Anterior cingulate cortex (tissue), 58 donors: ENCODE measurements around the gene ANXA10.
"Not testable (repeated sequence)": the region's sequence is repeated elsewhere in the genome, so short reads cannot be mapped to it uniquely, and the experiment has no call there.

ENCODE experiments used
- DNase-seq, 58 donors: peaks; one replicate each; lab custom pipeline; 2025; lab: John Stamatoyannopoulos, UW

The ANXA10 gene

GRCh38 chr4:168113059-168113458, 20.7 kb downstream of the ANXA10 start:
- not testable (repeated sequence) for DNase-seq

DNA sequence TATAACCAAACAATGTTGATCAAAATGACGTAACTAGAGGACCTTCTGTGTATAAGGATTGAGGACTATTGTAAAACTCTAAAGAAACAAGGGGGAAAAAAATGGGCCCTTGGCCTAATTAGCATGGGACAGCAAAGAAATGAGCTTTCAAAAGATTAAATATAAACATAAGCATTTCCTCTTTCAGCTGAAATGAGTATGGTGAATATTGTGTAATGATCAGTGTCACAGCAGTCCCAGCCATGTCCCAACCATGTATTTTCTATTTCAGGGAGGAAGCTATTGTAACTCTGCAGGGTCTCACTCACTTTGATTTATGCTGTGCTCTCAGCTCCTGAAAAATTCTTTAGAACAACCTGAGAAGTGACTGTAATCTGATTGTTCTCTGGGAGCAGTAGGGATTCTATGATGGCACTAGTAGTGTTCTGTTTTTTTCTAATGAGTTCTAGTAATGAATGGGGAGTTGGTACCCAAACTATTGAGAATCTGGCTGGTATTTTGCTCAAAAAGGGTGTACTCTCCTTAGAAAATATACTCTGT, 25.8 kb downstream of the ANXA10 start:
- DNase-seq, result no peak

DNA sequence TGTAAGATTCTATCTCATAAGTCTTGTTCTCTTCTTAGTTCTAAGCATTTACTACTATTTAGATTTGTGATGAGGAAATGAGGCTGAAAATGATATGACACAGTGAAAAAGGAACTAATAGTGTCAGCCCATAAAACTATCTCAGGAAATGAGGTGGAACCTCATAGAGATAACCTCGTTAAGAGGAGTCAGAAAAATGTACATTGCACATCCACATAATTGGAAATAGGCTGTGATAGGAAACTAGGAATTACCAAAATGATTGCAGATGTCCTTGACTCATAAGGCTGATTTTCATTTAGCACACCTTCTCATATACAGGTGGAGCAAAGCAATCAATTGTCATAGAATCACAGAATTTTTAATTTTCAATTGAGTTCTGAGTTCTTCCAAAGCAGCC, 26.8 kb downstream of the ANXA10 start:
- no peak for DNase-seq

DNA sequence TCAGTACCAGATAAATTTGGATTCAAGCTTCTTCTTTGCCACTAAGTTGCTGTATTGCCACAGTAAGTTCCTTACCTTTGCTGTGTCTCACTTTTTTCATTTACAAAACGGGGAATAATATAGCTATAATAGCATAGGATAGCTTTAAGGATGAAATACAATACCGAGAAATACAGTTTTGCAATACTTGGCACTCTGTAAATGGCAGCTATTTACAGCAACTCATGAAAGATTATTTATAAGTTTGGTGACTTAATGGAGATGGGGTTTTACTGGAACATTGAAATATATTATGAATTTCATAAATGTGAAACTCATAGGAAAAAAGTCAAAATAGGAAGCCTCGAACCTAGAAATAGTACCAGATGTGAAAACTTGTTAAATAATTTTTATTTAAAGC, 27.6 kb downstream of the ANXA10 start:
- no peak for DNase-seq

GRCh38 chr4:168120811-168121210, 28.5 kb downstream of the ANXA10 start:
- DNase-seq, result no peak

DNA sequence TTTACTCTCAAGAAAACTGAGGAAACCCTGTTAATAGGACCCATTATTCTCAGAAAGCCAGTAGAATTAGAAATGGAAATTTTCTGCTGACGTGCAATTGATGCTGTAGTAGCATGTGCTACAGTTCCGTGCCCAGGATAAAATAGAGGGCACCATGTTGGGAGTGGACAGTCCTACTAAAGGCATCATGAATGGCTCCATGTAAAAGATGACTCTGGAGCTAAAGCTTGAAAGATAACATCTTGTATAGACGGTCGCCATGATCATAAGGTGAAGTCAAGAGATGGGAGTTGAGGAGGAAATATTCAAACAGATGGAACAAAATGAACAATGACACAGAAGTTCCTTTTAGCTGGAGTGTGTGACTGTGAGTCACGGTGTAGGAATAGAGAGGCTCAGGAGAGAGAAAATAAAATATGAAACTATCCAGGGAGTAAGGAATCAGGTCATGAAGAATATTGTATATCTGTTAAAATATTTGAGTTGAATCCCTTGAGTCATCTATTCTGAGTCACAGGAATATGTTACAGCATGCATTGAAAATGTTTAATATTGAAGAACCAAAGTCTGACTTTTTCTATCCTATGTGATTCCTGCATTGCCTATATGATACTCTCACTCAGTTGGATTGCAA, 31.8 kb downstream of the ANXA10 start:
- no peak for DNase-seq

- no peak for DNase-seq
Observed at GRCh38 chr4:168126952-168127351, 34.6 kb downstream of the ANXA10 start.

GRCh38 chr4:168128601-168129000, 36.3 kb downstream of the ANXA10 start:
- no peak for DNase-seq

- DNase-seq, result no peak
Observed at GRCh38 chr4:168129046-168129772, 36.9 kb downstream of the ANXA10 start.

DNA sequence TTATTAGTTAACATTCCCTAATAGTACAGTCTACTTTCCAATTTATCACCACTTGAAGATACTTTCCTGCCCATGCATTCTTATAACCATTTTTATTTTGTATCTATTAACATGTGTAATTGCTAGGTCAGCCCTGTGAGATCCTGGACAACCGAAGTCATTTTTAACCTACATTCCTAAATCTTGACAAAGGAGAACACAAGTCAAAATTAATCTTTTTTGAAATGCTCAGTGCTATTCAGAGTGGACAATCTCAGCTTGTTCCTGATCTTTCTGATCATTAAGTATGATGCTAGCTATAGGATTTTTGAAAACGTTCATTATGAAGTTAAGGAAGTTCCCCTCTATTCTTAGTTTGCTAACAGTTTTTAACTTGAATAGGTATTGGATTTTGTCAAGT, 37.5 kb downstream of the ANXA10 start:
- DNase-seq, result no peak

DNA sequence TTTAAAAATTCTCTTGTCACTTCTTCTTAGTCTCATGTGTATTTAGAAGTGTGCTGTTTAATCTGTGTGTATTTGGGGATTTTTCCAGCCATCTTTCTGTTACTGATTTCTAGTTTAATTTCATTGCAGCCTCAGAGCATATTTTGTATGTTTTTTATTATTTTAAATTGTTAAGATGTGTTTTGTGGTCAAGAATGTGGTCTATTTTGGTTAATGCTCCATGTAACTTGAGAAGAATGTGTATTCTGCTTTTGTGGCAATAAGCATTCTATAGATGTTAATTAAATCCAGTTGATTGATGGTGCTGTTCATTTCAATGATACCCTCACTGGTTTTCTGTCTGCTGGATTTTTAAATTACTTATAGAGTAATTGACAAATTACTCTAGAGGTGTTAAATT, 38.9 kb downstream of the ANXA10 start:
- no peak for DNase-seq

GRCh38 chr4:168134651-168135050, 42.3 kb downstream of the ANXA10 start:
- no peak for DNase-seq

DNA sequence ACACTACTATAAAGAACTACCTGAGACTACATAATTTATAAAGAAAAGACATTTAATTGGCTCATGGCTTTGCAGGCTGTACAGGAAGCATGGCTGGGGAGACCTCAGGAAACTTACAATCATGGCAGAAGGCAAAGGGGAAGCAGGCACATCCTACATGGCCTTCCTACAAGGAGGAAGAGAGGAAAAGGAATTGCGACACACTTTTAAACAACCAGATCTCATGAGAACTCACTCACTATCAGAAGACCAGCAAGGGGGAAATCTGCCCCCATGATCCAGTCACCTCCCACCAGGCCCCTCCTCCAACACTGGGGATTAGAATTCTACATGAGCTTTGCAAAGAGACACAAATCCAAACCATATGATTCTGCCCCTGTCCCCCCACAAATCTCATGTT, 43.5 kb downstream of the ANXA10 start:
- DNase-seq, result not testable (repeated sequence)

DNA sequence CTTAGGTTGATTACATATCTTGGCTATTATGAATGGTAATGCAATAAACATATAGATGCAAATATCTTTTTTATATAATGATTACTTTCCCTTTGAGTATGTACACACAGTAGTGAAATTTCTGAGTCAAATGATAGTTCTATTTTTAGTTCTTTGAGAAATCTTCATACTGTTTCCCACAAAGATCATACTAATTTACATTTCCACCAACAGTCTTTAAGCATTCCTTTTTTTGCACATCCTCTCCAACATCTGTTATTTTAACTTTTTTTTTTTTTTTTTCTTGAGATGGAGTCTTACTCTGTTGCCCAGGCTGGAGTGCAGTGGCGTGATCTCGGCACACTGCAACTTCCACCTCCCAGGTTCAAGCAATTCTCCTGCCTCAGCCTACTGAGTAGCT, 45.4 kb downstream of the ANXA10 start:
- DNase-seq, result not testable (repeated sequence)

- no peak for DNase-seq
Observed at GRCh38 chr4:168138143-168138542, 45.8 kb downstream of the ANXA10 start.

DNA sequence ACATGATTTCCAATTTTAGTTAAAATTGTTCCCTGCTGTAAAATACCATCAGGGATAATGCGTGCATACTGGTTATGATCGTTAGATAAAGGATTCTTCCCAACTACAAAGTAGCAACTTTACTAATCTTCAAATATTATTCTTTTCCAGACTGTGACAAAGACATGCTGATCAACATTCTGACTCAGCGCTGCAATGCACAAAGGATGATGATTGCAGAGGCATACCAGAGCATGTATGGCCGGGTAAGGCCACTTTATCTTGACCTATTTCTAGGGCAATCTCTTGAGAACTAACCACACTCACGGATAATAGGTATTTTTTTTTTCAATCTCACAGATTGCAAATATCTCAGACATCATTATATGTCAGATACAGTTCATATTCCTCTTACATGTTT, 47.0 kb downstream of the ANXA10 start:
- no peak for DNase-seq

DNA sequence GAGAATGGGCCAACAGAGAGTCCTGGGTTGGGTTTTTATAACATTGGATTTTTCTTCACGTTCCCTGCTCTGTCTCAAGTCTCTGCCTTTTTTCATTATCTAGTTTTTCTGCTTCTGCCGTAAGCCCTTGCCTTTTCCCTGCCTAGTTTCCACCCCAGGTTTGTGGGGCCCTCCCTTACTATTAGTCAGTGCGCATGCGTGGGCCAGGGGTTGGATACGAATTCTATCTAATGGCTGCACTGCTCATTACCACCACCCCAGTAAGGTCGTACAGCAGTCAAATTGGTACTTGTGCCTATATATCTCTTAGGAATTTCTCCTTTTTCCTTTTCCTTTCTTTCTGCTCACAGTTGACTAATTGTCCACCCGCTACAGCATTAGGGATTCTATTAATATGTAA, 49.4 kb downstream of the ANXA10 start:
- DNase-seq, result no peak

DNA sequence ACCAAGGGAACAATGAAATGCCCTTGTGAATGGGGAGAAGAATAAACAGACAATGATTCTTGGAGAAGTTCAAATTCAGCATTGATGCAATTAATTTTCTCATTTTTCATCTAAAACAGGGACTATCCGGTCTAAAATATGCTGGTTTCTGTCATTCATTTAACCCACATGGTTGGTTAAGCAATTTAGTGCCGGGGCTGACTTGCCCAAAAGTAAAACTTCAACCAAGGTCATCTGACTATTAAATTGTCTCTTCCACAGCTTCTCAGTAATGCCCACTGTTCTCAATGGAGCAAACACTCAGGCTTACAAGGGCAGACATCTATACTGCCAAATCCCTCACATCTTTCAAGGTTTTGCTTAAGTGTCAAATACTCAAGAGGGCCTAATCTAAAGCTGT, 51.3 kb downstream of the ANXA10 start:
- no peak for DNase-seq

GRCh38 chr4:168150420-168151050, 58.2 kb downstream of the ANXA10 start:
- no peak for DNase-seq

DNA sequence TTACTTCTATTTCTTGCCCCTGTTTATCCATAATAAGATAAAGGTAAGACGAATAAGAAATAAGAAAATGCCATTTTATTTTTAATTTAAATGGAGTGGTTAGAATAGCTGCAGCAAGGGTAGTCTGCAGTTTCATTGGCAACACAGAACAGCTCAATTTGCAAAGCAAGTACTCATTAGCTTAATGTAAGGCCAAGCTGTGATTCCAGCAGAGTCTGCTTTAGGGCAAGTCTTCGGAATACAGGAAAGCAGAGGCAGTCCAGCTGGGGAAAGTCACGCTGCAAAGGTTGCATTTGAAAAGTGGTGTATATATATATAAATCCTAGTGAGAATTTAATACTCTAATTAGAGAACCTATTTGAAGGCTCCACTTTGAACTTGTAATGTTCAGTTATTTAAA, 59.0 kb downstream of the ANXA10 start:
- DNase-seq, result no peak

DNA sequence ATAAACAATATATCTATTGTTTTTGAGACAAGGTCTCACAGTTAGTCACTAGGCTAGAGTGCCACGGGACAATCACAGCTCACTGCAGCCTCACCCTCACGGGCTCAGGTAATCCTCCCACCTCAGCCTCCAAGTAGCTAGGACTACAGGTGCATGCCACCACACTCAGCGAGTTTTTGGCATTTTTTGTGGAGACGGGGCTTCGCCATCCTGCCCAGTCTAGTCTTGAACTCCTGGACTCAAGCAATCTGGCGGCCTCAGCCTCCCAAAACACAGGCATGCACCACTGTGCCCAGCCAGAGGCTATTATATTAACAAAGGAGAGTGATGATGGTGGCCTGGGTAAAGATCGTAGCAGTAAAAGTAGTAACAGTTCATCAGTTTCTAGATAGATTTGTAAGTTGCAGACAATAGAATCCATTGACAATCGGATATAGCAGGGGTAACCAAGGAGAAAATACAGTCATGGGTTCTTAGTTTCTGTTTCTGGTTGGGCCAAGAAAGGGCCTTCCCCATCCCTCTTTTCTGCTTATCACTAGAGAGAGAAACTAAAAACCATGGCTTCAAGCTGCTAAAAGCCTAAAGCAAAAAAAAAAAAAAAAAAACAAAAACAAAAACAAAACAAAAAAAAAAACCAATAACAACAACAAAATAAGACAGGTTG, 60.6 kb downstream of the ANXA10 start:
- DNase-seq, result no peak
